Panc1 (cell line): ENCODE data around the gene MED25. TPM values are rescaled to one million over a fixed set of nuclear protein-coding genes. Genes with fewer than 3 reads are reported as not detected.

Experiments used
- ATAC-seq: fragments of 200-7000 bp; cut with Tn5 transposase; 2 replicates; pipeline ENCODE4 v1.9.1; 2020; ENCODE audit warnings: mild to moderate bottlenecking, moderate library complexity
- BruUV-seq: library from RNA; stranded (reverse); fragments of 400-500 nt; replicated peaks from 2 replicates; lab custom pipeline; 2021; lab: Mats Ljungman, UMichigan
- CTCF ChIA-PET: fragments of 300-600 bp; sonication (Branson Sonifier 250); formaldehyde crosslinking; loops from one replicate; lab custom pipeline; 2022; ENCODE audit warnings: antibody characterized with exemption; lab: Charles Lee
- POLR2A ChIA-PET: fragments of 300-600 bp; sonication (Branson Sonifier 250); formaldehyde crosslinking; loops from one replicate; lab custom pipeline; 2022; ENCODE audit warnings: antibody characterized with exemption; lab: Charles Lee
- DNase-seq: peaks from one replicate; pipeline ENCODE4 v3.0.0-alpha.2; 2010; ENCODE audit warnings: low read depth, low spot score
- H3K27ac ChIP-seq: 2 replicates; pipeline ENCODE4 v1.5.1; 2011; ENCODE audit warnings: mild to moderate bottlenecking, low read length, inconsistent platforms
- H3K27me3 ChIP-seq: fragments of 200-500 bp; sonication (Bioruptor generic); 2 replicates; pipeline ENCODE4 v1.6.0; 2014; ENCODE audit warnings: low read length, inconsistent platforms; ENCODE audit not compliant: control insufficient read depth, insufficient read depth
- H3K36me3 ChIP-seq: fragments of 200-500 bp; sonication (Bioruptor generic); 2 replicates; pipeline ENCODE4 v1.5.1; 2014; ENCODE audit warnings: inconsistent platforms, mild to moderate bottlenecking, low read length, moderate library complexity; ENCODE audit not compliant: control insufficient read depth, insufficient read depth
- H3K4me1 ChIP-seq: 2 replicates; pipeline ENCODE4 v1.5.1; 2011; ENCODE audit warnings: inconsistent platforms, mild to moderate bottlenecking, low read length, moderate library complexity; ENCODE audit not compliant: control insufficient read depth, insufficient read depth
- H3K4me3 ChIP-seq, 2 experiments: 2 replicates each; pipeline ENCODE4 v1.5.1; 2011 to 2012; ENCODE audit warnings: low read depth in 2 of 2, low read length in 2 of 2, mild to moderate bottlenecking in 2 of 2, inconsistent platforms in 1 of 2, moderate library complexity in 1 of 2
- H3K9me3 ChIP-seq: fragments of 200-500 bp; sonication (Bioruptor generic); 2 replicates; pipeline ENCODE4 v1.5.1; 2014; ENCODE audit warnings: low read depth, mild to moderate bottlenecking, inconsistent platforms, low read length, moderate library complexity; ENCODE audit not compliant: control insufficient read depth, insufficient read depth
- POLR2AphosphoS5 ChIP-seq: IDR thresholded peaks from 2 replicates; pipeline ENCODE4 v1.6.1; 2012; ENCODE audit warnings: mild to moderate bottlenecking, low read depth, low read length, moderate library complexity
- SIN3A ChIP-seq: IDR thresholded peaks from 2 replicates; pipeline ENCODE4 v1.6.1; 2012; ENCODE audit warnings: low read depth, mild to moderate bottlenecking, low read length, moderate library complexity, borderline replicate concordance; ENCODE audit not compliant: insufficient read depth
- TCF7L2 ChIP-seq: IDR thresholded peaks from 2 replicates; pipeline ENCODE4 v1.6.1; 2011; ENCODE audit warnings: mild to moderate bottlenecking, low read depth, low read length, inconsistent platforms
- in situ Hi-C: cut with HindIII; loops from 2 replicates; pipeline ENCODE4 v1.10.0; 2016; ENCODE audit warnings: low sequenced_read_pairs, low pct_unique_long_range_greater_than_20kb
- intact Hi-C: fragments of 100-400 bp; cut with micrococcal nuclease; formaldehyde crosslinking; loops from one replicate; pipeline ENCODE4 v1.10.0; 2022; ENCODE audit not compliant: unreplicated experiment
- total RNA-seq: library from RNA; stranded (reverse); gene quantifications from one replicate; pipeline ENCODE4 v1.2.1, GENCODE V29; 2021; ENCODE audit not compliant: unreplicated experiment
- TF ChIP-seq, protein P1 (sequence below): fragments of 450-650 bp; IDR thresholded peaks from 2 replicates; pipeline ENCODE4 v1.5.1; 2017; ENCODE audit warnings: mild to moderate bottlenecking
- TF ChIP-seq, protein P2 (sequence below), 2 experiments: IDR thresholded peaks; 2 replicates each; pipeline ENCODE4 v1.6.1; 2011 to 2012; ENCODE audit warnings: low read depth in 2 of 2, control low read depth in 1 of 2, low read length in 1 of 2, mild to moderate bottlenecking in 1 of 2, moderate library complexity in 1 of 2; ENCODE audit not compliant: insufficient read depth in 1 of 2

The MED25 gene
- total RNA-seq, 1 experiment from 2014 or later = 52.4 TPM

DNA sequence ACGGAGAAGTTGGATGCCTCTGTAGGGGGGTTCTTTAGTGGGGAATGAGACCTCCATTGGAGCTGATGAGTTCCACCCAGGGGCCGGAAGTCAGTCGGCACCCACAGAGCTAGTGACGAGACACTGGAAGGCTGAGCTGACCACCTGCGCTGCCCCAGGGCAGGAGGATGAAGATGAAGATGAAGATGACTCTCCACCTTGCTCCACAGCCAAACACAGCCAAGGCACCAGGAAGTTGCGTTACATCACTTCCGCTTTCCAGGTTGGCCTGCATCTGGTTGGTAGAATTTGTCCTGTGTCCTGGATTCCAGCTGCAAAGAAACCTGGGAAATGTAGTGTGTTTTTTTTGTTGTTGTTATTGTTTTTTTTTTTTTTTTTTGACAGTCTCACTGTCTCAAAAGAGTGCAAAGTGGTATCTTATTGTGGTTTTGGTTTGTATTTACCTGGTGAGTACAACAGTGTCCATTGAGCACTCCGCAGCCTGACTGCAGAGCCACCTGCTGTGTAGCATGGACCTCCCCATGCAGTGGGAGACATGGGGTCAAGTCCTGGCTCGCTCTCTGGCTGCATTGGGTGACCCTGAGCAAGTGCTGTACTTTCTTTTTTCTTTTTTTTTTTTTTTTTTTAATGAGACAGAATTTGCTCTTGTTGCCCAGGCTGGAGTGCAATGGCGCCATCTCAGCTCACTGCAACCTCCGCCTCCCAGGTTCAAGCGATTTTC, 61.3 kb downstream of the MED25 start:
- in situ Hi-C loops = no loop called here
- CTCF ChIA-PET = no interaction called here
- TF ChIP-seq SIN3A (no peak), TCF7L2 (no peak), POLR2AphosphoS5 (no peak)
- TF ChIP-seq, protein P1, sequence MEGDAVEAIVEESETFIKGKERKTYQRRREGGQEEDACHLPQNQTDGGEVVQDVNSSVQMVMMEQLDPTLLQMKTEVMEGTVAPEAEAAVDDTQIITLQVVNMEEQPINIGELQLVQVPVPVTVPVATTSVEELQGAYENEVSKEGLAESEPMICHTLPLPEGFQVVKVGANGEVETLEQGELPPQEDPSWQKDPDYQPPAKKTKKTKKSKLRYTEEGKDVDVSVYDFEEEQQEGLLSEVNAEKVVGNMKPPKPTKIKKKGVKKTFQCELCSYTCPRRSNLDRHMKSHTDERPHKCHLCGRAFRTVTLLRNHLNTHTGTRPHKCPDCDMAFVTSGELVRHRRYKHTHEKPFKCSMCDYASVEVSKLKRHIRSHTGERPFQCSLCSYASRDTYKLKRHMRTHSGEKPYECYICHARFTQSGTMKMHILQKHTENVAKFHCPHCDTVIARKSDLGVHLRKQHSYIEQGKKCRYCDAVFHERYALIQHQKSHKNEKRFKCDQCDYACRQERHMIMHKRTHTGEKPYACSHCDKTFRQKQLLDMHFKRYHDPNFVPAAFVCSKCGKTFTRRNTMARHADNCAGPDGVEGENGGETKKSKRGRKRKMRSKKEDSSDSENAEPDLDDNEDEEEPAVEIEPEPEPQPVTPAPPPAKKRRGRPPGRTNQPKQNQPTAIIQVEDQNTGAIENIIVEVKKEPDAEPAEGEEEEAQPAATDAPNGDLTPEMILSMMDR = no peak
- TF ChIP-seq, protein P2, sequence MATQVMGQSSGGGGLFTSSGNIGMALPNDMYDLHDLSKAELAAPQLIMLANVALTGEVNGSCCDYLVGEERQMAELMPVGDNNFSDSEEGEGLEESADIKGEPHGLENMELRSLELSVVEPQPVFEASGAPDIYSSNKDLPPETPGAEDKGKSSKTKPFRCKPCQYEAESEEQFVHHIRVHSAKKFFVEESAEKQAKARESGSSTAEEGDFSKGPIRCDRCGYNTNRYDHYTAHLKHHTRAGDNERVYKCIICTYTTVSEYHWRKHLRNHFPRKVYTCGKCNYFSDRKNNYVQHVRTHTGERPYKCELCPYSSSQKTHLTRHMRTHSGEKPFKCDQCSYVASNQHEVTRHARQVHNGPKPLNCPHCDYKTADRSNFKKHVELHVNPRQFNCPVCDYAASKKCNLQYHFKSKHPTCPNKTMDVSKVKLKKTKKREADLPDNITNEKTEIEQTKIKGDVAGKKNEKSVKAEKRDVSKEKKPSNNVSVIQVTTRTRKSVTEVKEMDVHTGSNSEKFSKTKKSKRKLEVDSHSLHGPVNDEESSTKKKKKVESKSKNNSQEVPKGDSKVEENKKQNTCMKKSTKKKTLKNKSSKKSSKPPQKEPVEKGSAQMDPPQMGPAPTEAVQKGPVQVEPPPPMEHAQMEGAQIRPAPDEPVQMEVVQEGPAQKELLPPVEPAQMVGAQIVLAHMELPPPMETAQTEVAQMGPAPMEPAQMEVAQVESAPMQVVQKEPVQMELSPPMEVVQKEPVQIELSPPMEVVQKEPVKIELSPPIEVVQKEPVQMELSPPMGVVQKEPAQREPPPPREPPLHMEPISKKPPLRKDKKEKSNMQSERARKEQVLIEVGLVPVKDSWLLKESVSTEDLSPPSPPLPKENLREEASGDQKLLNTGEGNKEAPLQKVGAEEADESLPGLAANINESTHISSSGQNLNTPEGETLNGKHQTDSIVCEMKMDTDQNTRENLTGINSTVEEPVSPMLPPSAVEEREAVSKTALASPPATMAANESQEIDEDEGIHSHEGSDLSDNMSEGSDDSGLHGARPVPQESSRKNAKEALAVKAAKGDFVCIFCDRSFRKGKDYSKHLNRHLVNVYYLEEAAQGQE (IDR thresholded peaks at IDR 0.05; ENCODE audit: insufficient read depth in 1 of 2, low read depth in 2 of 2, low read length in 1 of 2) = no peak
- POLR2A ChIA-PET = interaction anchor here (0.6 kb wide), 1 partner anchor 50 kb away, joined by 4 read pairs; no protein-coding TSS in a partner anchor
- peaks cover 16% of the 10 kb centered on the region for H3K4me1 ChIP-seq
- ATAC-seq (no peak), DNase-seq (no peak)
- intact Hi-C loops = no loop called here
- BruUV-seq = TSS peak; percentile 79
- peak overlapping the region; percentile 98; the same call in 1 of the 2 replicates for H3K27ac ChIP-seq
- no peaks in the 10 kb centered on the region for H3K9me3 ChIP-seq
- no peaks in the 10 kb centered on the region for H3K27me3 ChIP-seq
- H3K36me3 ChIP-seq = peaks cover 5% of the 10 kb centered on the region; the same call in 1 of the 2 replicates
- peak overlapping the region; percentile 89 to 92 for H3K4me3 ChIP-seq

DNA sequence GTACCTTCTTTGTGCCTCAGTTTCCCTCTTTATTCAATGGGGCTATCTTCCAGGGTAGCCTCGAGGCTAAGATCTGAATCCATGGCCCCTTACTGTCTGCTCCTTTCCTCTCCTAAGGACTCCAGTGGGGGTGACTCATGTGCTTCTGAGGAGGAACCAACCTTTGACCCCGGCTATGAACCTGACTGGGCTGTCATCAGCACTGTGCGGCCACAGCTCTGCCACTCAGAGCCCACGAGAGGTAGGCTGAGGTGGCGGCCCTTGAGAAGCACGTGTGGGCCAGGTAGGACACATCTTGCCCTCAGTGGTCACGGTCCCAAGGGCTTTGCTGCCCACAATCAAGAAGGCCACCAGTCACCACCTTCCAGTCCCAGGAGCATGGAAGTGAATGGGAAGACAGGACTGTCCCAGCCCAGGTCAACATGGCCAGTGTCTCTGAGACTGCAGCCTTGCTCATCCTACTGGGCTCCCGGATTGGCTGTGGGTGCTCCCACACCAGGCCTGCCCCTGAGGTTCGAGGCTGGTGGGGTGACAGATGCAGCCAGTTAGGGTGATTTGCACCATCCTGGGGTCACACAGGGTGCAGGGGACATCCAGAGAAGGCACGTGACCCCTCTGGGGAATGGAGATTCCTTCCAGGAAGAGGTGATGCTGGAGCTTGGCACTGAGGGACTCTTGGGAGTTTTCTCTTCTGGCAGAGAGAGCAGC, 62.2 kb downstream of the MED25 start:
- CTCF ChIA-PET = no interaction called here
- TF ChIP-seq, protein P1 = no peak
- no peak for TF ChIP-seq SIN3A
- Histone ChIP-seq H3K36me3 (peaks cover 4% of the 10 kb centered on the region; the same call in 1 of the 2 replicates), H3K27me3 (no peaks in the 10 kb centered on the region), H3K27ac (no peak overlapping the region), H3K4me1 (peaks cover 8% of the 10 kb centered on the region), H3K4me3 (no peak overlapping the region), H3K9me3 (no peaks in the 10 kb centered on the region)
- intact Hi-C loops (no loop called here), in situ Hi-C loops (no loop called here)
- BruUV-seq = no TSS peak
- ATAC-seq (no peak), DNase-seq (no peak)
- POLR2A ChIA-PET = interaction anchor here (0.6 kb wide), 1 partner anchor 49 kb away, joined by 4 read pairs; no protein-coding TSS in a partner anchor
